Hepatocyte (in vitro differentiated cells): ENCODE results near the gene FSTL3. TPM values are rescaled to one million over a fixed set of nuclear protein-coding genes. Genes with fewer than 3 reads are reported as not detected.

Experiments used
- DNase-seq: peaks from one replicate; pipeline ENCODE4 v3.0.0-alpha.2; 2016; ENCODE audit warnings: low spot score
- H2AFZ ChIP-seq: fragments of 200-600 bp; sonication (generic); 2 replicates; pipeline ENCODE4 v1.6.0; 2016; ENCODE audit warnings: antibody characterized with exemption, mild to moderate bottlenecking
- H3K27ac ChIP-seq: fragments of 200-600 bp; sonication (generic); 2 replicates; pipeline ENCODE4 v1.5.1; 2016; ENCODE audit warnings: mild to moderate bottlenecking
- H3K27me3 ChIP-seq: fragments of 200-600 bp; sonication (generic); 2 replicates; pipeline ENCODE4 v1.6.1; 2016
- H3K36me3 ChIP-seq: fragments of 200-600 bp; sonication (generic); replicated peaks from 2 replicates; pipeline ENCODE4 v1.5.1; 2016; ENCODE audit warnings: low read depth; ENCODE audit not compliant: insufficient read depth
- H3K4me1 ChIP-seq: fragments of 200-600 bp; sonication (generic); 2 replicates; pipeline ENCODE4 v1.5.1; 2016; ENCODE audit warnings: mild to moderate bottlenecking, moderate library complexity; ENCODE audit not compliant: insufficient read depth
- H3K4me2 ChIP-seq: fragments of 200-600 bp; sonication (generic); 2 replicates; pipeline ENCODE4 v1.6.0; 2016
- H3K4me3 ChIP-seq: fragments of 200-600 bp; sonication (generic); 2 replicates; pipeline ENCODE4 v1.5.1; 2016; ENCODE audit warnings: mild to moderate bottlenecking
- H3K79me2 ChIP-seq: fragments of 200-600 bp; sonication (generic); 2 replicates; pipeline ENCODE4 v1.6.0; 2017; ENCODE audit warnings: mild to moderate bottlenecking
- H3K9me2 ChIP-seq: fragments of 200-600 bp; sonication (generic); replicated peaks from 2 replicates; pipeline ENCODE4 v1.6.0; 2017; ENCODE audit warnings: mild to moderate bottlenecking; ENCODE audit not compliant: insufficient read depth
- H3K9me3 ChIP-seq: fragments of 200-600 bp; sonication (generic); 2 replicates; pipeline ENCODE4 v1.5.1; 2016; ENCODE audit warnings: low read depth, mild to moderate bottlenecking
- H4K20me1 ChIP-seq: fragments of 200-600 bp; sonication (generic); 2 replicates; pipeline ENCODE4 v1.6.0; 2016; ENCODE audit warnings: mild to moderate bottlenecking; ENCODE audit not compliant: insufficient read depth, poor library complexity, severe bottlenecking
- CTCF ChIP-seq: fragments of 200-600 bp; sonication (generic); IDR thresholded peaks from 2 replicates; pipeline ENCODE4 v1.5.1; 2016; ENCODE audit warnings: antibody characterized with exemption, mild to moderate bottlenecking; ENCODE audit not compliant: poor library complexity
- EZH2 ChIP-seq: fragments of 200-600 bp; sonication (generic); IDR thresholded peaks from 2 replicates; pipeline ENCODE4 v1.6.1; 2016; ENCODE audit warnings: antibody characterized with exemption, mild to moderate bottlenecking, borderline replicate concordance
- EZH2phosphoT487 ChIP-seq: fragments of 200-600 bp; sonication (generic); IDR thresholded peaks from one replicate; pipeline ENCODE4 v1.6.1; 2018; ENCODE audit warnings: antibody characterized with exemption, mild to moderate bottlenecking, low read depth, moderate library complexity; ENCODE audit not compliant: unreplicated experiment, severe bottlenecking
- WGBS: methylation state at CpG from one replicate; pipeline ENCODE4 v1.1.6; 2016; ENCODE audit warnings: low lambda C conversion rate; ENCODE audit errors: missing lambda C conversion rate; 5-methylcytosine and 5-hydroxymethylcytosine counted together
- polyA plus RNA-seq: library from polyadenylated mRNA; unstranded; fragments of >200 nt; fragmentation: Nextera tagmentation; extraction: Ambion mirVana; gene quantifications from 2 replicates; pipeline ENCODE4 v1.2.1, GENCODE V29; 2016
- total RNA-seq: library from RNA; depleted of rRNA; stranded (reverse); fragments of >200 nt; gene quantifications from 2 replicates; pipeline ENCODE4 v1.2.3, GENCODE V29; 2014

Gene FSTL3
- total and polyA plus RNA-seq, 2 experiments from 2014 or later, result 131 to 171 TPM

GRCh38 chr19:658916-659839, 17.0 kb upstream of the FSTL3 start:
- H4K20me1 ChIP-seq, result peaks cover 78% of the 10 kb centered on the region
- 96% methylated on average over 44 of the region's 50 CpGs for WGBS

DNA sequence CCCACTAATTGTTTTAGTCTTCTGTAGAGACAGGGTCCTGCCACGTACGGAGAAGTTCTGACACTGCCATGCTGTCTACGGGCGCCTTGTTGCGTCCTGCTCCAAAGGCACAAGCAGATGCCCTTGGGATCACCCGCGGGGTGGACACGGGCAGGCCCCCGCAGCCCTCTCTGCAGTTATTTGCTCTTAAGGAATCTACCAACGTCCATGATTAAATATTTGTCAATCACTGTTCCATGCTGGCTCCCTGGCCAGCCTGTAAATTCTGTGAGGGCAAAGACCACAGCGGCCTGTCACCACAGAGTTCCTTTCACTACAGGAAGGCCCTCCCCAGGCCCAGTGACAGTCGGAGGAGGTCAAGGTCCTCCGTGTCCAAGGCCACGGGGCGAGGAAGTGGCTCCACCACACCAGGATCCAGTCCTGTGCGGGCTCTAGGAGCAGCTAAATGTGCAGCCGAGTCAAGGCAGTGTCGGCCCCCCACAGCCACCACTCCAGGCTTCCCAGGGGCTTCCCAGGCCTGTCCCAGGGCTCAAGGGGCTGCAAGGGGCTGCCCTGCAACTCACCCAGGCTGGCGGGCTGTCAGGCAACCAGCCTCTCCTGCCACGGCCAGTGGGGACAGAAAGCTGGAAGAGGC, 15.3 kb upstream of the FSTL3 start:
- no peaks in the 10 kb centered on the region for H3K9me2 ChIP-seq
- peak overlapping the region; percentile 91 for H3K27ac ChIP-seq
- H4K20me1 ChIP-seq, result peaks cover 62% of the 10 kb centered on the region
- H3K4me2 ChIP-seq, result peak overlapping the region; percentile 96
- H3K9me3 ChIP-seq, result no peaks in the 10 kb centered on the region
- DNase-seq, result peak; percentile 76
- WGBS, result 61% methylated on average over 20 of the region's 20 CpGs
- peak overlapping the region; percentile 99 for H3K4me3 ChIP-seq
- H3K4me1 ChIP-seq, result peaks cover 50% of the 10 kb centered on the region
- TF ChIP-seq CTCF, result no peak
- no peak for TF ChIP-seq EZH2phosphoT487
- TF ChIP-seq EZH2, result no peak
- H3K79me2 ChIP-seq, result peaks cover 70% of the 10 kb centered on the region
- H2AFZ ChIP-seq, result no peak overlapping the region
- no peaks in the 10 kb centered on the region for H3K36me3 ChIP-seq
- no peaks in the 10 kb centered on the region for H3K27me3 ChIP-seq

More at GRCh38 chr19:658916-659839, 17.0 kb upstream of the FSTL3 start:
- Histone ChIP-seq H3K27me3 (no peaks in the 10 kb centered on the region), H2AFZ (no peak overlapping the region), H3K36me3 (no peaks in the 10 kb centered on the region), H3K4me1 (peaks cover 47% of the 10 kb centered on the region), H3K4me3 (no peak overlapping the region), H3K27ac (peak overlapping the region; percentile 91), H3K9me3 (no peaks in the 10 kb centered on the region), H3K9me2 (no peaks in the 10 kb centered on the region), H3K79me2 (peaks cover 85% of the 10 kb centered on the region), H3K4me2 (peak overlapping the region; percentile 96)
- no peak for DNase-seq
- TF ChIP-seq CTCF (no peak), EZH2phosphoT487 (no peak), EZH2 (no peak)

GRCh38 chr19:661427-662196, 14.6 kb upstream of the FSTL3 start:
- peak overlapping the region; percentile 91 for H3K27ac ChIP-seq
- no peak for TF ChIP-seq CTCF
- TF ChIP-seq EZH2phosphoT487, result no peak
- TF ChIP-seq EZH2, result no peak

More at GRCh38 chr19:661427-662196, 14.6 kb upstream of the FSTL3 start:
- DNase-seq, result peak; percentile 56
- Histone ChIP-seq H3K4me1 (peaks cover 50% of the 10 kb centered on the region), H4K20me1 (peaks cover 55% of the 10 kb centered on the region), H3K9me2 (no peaks in the 10 kb centered on the region), H3K4me3 (peak overlapping the region; percentile 99), H3K4me2 (peak overlapping the region; percentile 96), H3K36me3 (no peaks in the 10 kb centered on the region), H3K9me3 (no peaks in the 10 kb centered on the region), H3K79me2 (peaks cover 63% of the 10 kb centered on the region), H2AFZ (no peak overlapping the region), H3K27me3 (no peaks in the 10 kb centered on the region)
- WGBS, result 40% methylated on average over 30 of the region's 31 CpGs
